Tibial nerve (tissue), 4 donors: ENCODE results near the gene ULK1. TPM values are rescaled to one million over a fixed set of nuclear protein-coding genes. Genes with fewer than 3 reads are reported as not detected.

Experiments
- DNase-seq, 2 donors: peaks; one replicate each; pipeline ENCODE4 v3.0.0-alpha.2; 2019; ENCODE audit warnings: low spot score in 2 of 2
- H3K27ac ChIP-seq, 4 donors: fragments of 200-600 bp; sonication (generic) in 3 of 4; one replicate each; pipeline ENCODE4 v1.5.1; 2017 to 2019; ENCODE audit warnings: mild to moderate bottlenecking in 1 of 4
- H3K27me3 ChIP-seq, 2 donors: fragments of 200-600 bp; sonication (generic) in 1 of 2; one replicate each; pipeline versions ENCODE4 v1.5.1 to v1.6.0; 2017 to 2019
- H3K36me3 ChIP-seq, 3 donors: fragments of 200-600 bp; sonication (generic); one replicate each; pipeline ENCODE4 v1.5.1; 2018 to 2019
- H3K4me1 ChIP-seq, 4 donors: fragments of 200-600 bp; sonication (generic) in 3 of 4; one replicate each; pipeline ENCODE4 v1.5.1; 2017 to 2019
- H3K4me3 ChIP-seq, 4 donors: fragments of 200-600 bp; sonication (generic) in 3 of 4; one replicate each; pipeline ENCODE4 v1.5.1; 2017 to 2019; ENCODE audit warnings: mild to moderate bottlenecking in 1 of 4, moderate library complexity in 1 of 4
- H3K9me3 ChIP-seq, 4 donors: fragments of 200-600 bp; sonication (generic) in 3 of 4; one replicate each; pipeline ENCODE4 v1.5.1; 2017 to 2019
- CTCF ChIP-seq, 5 experiments: fragments of 200-600 bp in 3 of 5; fragments of 450-650 bp in 2 of 5; sonication (generic) in 3 of 5; IDR thresholded peaks; one replicate each; pipeline ENCODE4 v1.5.1; 2016 to 2019; ENCODE audit warnings: antibody characterized with exemption in 5 of 5, mild to moderate bottlenecking in 3 of 5, moderate library complexity in 2 of 5
- EP300 ChIP-seq, 2 donors: sonication (generic); formaldehyde crosslinking; IDR thresholded peaks; one replicate each; pipeline ENCODE4 v1.6.1; 2017; ENCODE audit warnings: antibody characterized with exemption in 2 of 2, mild to moderate bottlenecking in 1 of 2
- POLR2A ChIP-seq, 2 donors: fragments of 450-650 bp; IDR thresholded peaks; one replicate each; pipeline ENCODE4 v1.6.1; 2017; ENCODE audit warnings: antibody characterized with exemption in 2 of 2, mild to moderate bottlenecking in 2 of 2, moderate library complexity in 2 of 2
- whole genome bisulfite sequencing, 2 donors: methylation state at CpG; one replicate each; pipeline ENCODE4 v1.1.5; 2018; 5-methylcytosine and 5-hydroxymethylcytosine counted together
- total RNA-seq, 4 donors: library from RNA; depleted of rRNA; stranded (reverse); fragments of >200 nt; gene quantifications; one replicate each; pipeline ENCODE4 v1.1.0, GENCODE V29; 2016

Gene ULK1
- total RNA-seq, 4 donors from 2014 or later: 19.9 to 52.2 (median 38.0) TPM

- Histone ChIP-seq H3K4me1 (peaks cover 0 to 7% (median 2%) of the 10 kb centered on the region in 4 donors), H3K27me3 (no peaks in the 10 kb centered on the region), H3K27ac (no peak overlapping the region), H3K4me3 (no peak overlapping the region), H3K36me3 (peaks cover 3 to 93% (median 22%) of the 10 kb centered on the region in 3 donors), H3K9me3 (no peaks in the 10 kb centered on the region)
- DNase-seq: no peak
- TF ChIP-seq EP300 (IDR thresholded peaks at IDR 0.05) (no peak), CTCF (IDR thresholded peaks at IDR 0.05) (no peak), POLR2A (IDR thresholded peaks at IDR 0.05) (no peak)
- WGBS, 2 donors: 91 to 95% methylated on average over 8 to 16 of the region's 18 CpGs
Measured at GRCh38 chr12:131917711-131918306, 23.4 kb downstream of the ULK1 start.

GRCh38 chr12:131918311-131919050 is 24.1 kb downstream of the ULK1 start:
- Histone ChIP-seq H3K36me3 (peaks cover 3 to 94% (median 22%) of the 10 kb centered on the region in 3 donors), H3K4me1 (peaks cover 0 to 4% (median 0%) of the 10 kb centered on the region in 4 donors), H3K4me3 (no peak overlapping the region), H3K27ac (no peak overlapping the region), H3K9me3 (no peaks in the 10 kb centered on the region), H3K27me3 (no peaks in the 10 kb centered on the region)
- WGBS, 2 donors: 87 to 92% methylated on average over 19 to 20 of the region's 20 CpGs
- TF ChIP-seq POLR2A (IDR thresholded peaks at IDR 0.05) (no peak), CTCF (IDR thresholded peaks at IDR 0.05) (no peak), EP300 (IDR thresholded peaks at IDR 0.05) (no peak)
- no peak for DNase-seq

GRCh38 chr12:131919051-131919347 is 24.6 kb downstream of the ULK1 start:
- no peaks in the 10 kb centered on the region for H3K27me3 ChIP-seq
- no peak for TF ChIP-seq POLR2A (IDR thresholded peaks at IDR 0.05)
- no peak overlapping the region for H3K27ac ChIP-seq
- no peak overlapping the region for H3K4me3 ChIP-seq
- 84 to 88% methylated on average over 15 to 18 of the region's 19 CpGs for WGBS, 2 donors
- H3K9me3 ChIP-seq: no peaks in the 10 kb centered on the region
- DNase-seq: no peak
- peaks cover 0 to 4% (median 0%) of the 10 kb centered on the region in 4 donors for H3K4me1 ChIP-seq
- H3K36me3 ChIP-seq: peaks cover 3 to 90% (median 22%) of the 10 kb centered on the region in 3 donors

- peaks cover 3 to 84% (median 22%) of the 10 kb centered on the region in 3 donors for H3K36me3 ChIP-seq
- H3K27ac ChIP-seq: no peak overlapping the region
Measured at GRCh38 chr12:131919366-131920156, 25.1 kb downstream of the ULK1 start.

GRCh38 chr12:131920157-131920508 is 25.7 kb downstream of the ULK1 start:
- no peak for TF ChIP-seq EP300 (IDR thresholded peaks at IDR 0.05)
- no peak for TF ChIP-seq POLR2A (IDR thresholded peaks at IDR 0.05)
- TF ChIP-seq CTCF (IDR thresholded peaks at IDR 0.05): no peak
- Histone ChIP-seq H3K36me3 (peaks cover 3 to 78% (median 19%) of the 10 kb centered on the region in 3 donors), H3K27ac (no peak overlapping the region), H3K4me1 (peaks cover 0 to 13% (median 0%) of the 10 kb centered on the region in 4 donors), H3K9me3 (no peaks in the 10 kb centered on the region), H3K4me3 (no peak overlapping the region), H3K27me3 (no peaks in the 10 kb centered on the region)
- WGBS, 2 donors: 93 to 96% methylated on average over 9 to 12 of the region's 14 CpGs
- DNase-seq: no peak

More at GRCh38 chr12:131919366-131920156, 25.1 kb downstream of the ULK1 start:
- no peak overlapping the region for H3K4me3 ChIP-seq
- H3K4me1 ChIP-seq: peaks cover 0 to 8% (median 0%) of the 10 kb centered on the region in 4 donors
- H3K9me3 ChIP-seq: no peaks in the 10 kb centered on the region
- WGBS, 2 donors: 89 to 91% methylated on average over 20 to 30 of the region's 37 CpGs
- TF ChIP-seq CTCF (IDR thresholded peaks at IDR 0.05): no peak
- no peak for TF ChIP-seq EP300 (IDR thresholded peaks at IDR 0.05)
- TF ChIP-seq POLR2A (IDR thresholded peaks at IDR 0.05): no peak
- DNase-seq: no peak
- H3K27me3 ChIP-seq: no peaks in the 10 kb centered on the region
